ENCODE measurements around the gene PANK1. TPM values are rescaled to one million over a fixed set of nuclear protein-coding genes. Genes with fewer than 3 reads are reported as not detected.

Gene PANK1
- total RNA-seq, 1 donor from 2014 or later = 8.2 TPM

DNA sequence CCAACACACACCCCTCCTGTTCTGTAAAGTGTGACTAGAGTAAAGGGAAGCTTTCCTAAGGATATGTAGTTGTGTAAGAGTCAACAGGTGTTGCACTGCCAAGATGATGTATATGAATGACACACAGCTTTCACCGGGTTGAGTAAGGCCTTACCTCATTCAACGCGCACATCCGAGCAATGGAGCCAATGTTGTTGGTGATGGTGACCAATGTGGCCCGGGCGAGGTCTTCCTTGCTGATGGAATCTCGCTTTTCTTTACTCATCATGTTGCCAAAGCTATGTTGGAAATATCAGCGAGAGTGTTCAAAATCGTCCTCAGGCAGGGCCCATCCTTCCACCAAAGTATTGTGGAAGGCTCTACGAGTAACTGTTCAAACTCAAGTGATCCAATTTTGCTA lies 52.0 kb downstream of the PANK1 start:
- intact Hi-C loops (cut with DNase I) = no loop called here
- TF ChIP-seq, protein P1, sequence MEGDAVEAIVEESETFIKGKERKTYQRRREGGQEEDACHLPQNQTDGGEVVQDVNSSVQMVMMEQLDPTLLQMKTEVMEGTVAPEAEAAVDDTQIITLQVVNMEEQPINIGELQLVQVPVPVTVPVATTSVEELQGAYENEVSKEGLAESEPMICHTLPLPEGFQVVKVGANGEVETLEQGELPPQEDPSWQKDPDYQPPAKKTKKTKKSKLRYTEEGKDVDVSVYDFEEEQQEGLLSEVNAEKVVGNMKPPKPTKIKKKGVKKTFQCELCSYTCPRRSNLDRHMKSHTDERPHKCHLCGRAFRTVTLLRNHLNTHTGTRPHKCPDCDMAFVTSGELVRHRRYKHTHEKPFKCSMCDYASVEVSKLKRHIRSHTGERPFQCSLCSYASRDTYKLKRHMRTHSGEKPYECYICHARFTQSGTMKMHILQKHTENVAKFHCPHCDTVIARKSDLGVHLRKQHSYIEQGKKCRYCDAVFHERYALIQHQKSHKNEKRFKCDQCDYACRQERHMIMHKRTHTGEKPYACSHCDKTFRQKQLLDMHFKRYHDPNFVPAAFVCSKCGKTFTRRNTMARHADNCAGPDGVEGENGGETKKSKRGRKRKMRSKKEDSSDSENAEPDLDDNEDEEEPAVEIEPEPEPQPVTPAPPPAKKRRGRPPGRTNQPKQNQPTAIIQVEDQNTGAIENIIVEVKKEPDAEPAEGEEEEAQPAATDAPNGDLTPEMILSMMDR (IDR thresholded peaks at IDR 0.05) = no peak
- Histone ChIP-seq H3K27me3 (ENCODE audit: low read depth) (no peaks in the 10 kb centered on the region), H3K27ac (no peak overlapping the region), H3K4me1 (no peaks in the 10 kb centered on the region), H3K9me3 (no peaks in the 10 kb centered on the region), H3K36me3 (no peaks in the 10 kb centered on the region), H3K4me3 (no peak overlapping the region)
- ATAC-seq = no peak
- no peak for DNase-seq

DNA sequence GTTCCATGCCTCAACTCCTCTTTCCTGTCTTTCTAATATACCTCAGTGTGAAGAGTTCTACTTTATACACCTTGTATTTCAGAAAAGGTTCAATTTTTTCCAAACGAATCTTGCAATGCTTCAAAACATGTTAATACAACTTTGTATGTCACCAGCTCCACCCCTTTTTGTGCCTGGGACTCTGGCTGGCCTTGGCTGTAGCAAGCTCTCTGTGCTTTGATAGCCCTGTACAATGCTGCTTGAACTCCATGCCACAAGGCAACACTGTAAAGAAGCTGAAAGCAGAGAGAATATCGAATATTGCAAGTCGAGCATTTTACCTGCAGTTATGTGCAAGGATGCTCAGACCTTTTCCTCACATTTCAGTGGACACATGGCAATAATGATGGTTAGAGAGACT lies 52.5 kb downstream of the PANK1 start:
- intact Hi-C loops (cut with DNase I) = no loop called here
- Histone ChIP-seq H3K9me3 (no peaks in the 10 kb centered on the region), H3K27ac (no peak overlapping the region), H3K4me1 (no peaks in the 10 kb centered on the region), H3K36me3 (no peaks in the 10 kb centered on the region), H3K27me3 (ENCODE audit: low read depth) (no peaks in the 10 kb centered on the region), H3K4me3 (no peak overlapping the region)
- DNase-seq = no peak
- peak in 1 of 2 donors; percentile 30 for ATAC-seq
- TF ChIP-seq, protein P1 (IDR thresholded peaks at IDR 0.05) = no peak

DNA sequence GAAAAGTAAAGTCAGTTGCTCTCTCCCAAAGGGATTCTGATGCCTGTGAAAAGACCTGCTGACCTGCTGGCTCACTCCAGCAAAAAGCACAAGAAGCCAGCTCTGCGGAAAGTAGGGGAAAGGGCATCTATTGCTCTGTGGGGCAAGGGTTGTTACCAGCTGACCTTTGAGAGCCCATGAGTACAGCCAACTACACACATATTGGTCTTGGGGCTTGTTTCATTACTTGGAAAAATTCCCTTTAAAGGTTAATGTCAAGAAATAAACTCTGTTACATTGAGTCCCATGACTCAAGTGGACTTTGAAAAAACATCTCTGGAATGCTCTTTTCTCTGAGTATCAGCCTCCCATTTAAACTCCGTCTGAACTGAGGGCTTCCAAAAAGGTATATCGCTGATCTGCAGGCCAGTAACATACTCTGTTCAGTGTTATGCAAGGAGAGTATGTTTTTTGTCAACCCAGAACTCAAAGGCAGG lies 53.2 kb downstream of the PANK1 start:
- H3K27me3 ChIP-seq (ENCODE audit: low read depth) = no peaks in the 10 kb centered on the region
- no peak overlapping the region for H3K27ac ChIP-seq
- intact Hi-C loops (cut with DNase I) = no loop called here
- DNase-seq = no peak
- H3K4me1 ChIP-seq = no peaks in the 10 kb centered on the region
- TF ChIP-seq, protein P1 (IDR thresholded peaks at IDR 0.05) = no peak
- ATAC-seq = peak; percentile 82 to 86
- H3K9me3 ChIP-seq = no peaks in the 10 kb centered on the region
- no peak overlapping the region for H3K4me3 ChIP-seq
- no peaks in the 10 kb centered on the region for H3K36me3 ChIP-seq

DNA sequence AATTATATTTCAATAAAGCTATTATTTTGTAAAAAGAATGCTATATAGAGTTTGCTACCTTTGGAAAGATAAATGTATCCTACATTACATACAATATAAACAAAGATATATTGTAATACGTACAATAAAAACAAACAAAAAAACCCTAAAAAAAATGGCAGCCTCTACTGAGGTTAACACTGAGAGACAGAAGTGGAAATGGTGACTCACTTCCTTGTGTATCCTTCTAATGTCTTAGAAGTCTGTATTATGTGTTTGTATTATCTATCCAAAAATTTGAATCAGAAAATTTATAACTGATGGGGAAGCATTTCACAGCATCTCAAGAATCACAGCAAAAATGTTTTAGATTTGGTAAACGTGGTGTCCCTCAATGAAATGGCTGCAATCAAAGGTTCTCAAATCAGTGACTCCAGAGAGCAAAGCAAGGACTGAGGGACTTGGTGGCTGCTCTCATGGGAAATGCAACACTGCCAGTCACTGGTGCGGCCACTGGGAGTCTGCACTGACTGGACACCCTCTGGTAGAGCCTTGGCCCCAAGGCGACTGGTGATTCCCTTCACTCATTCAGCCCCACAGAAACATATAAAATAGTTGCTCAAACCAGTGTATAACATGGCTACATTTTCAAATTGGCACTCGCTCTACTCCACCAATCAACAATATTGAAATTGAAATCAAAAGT lies 53.8 kb downstream of the PANK1 start:
- Histone ChIP-seq H3K4me1 (no peaks in the 10 kb centered on the region), H3K36me3 (no peaks in the 10 kb centered on the region), H3K4me3 (no peak overlapping the region), H3K27me3 (ENCODE audit: low read depth) (no peaks in the 10 kb centered on the region), H3K27ac (no peak overlapping the region), H3K9me3 (no peaks in the 10 kb centered on the region)
- TF ChIP-seq, protein P1 (IDR thresholded peaks at IDR 0.05) = no peak
- ATAC-seq = peak; percentile 29 to 47
- no peak for DNase-seq
- intact Hi-C loops (cut with DNase I) = no loop called here

DNA sequence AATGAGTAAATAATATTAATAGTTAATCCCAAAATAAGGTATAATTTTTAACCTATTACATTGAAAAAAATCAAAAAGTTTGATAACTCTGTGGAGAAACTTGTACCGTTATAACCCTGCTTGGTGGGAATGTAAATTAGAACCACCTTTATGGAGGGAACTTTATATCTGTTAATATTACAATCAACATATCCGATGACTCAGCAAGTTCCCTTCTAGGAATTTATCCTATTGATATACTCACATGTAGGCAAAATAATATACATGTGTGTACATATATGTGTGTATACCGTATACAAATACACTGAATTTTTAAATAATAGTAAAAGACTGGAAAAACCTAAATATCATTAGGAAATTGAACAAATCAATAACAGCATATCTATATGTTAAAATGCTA lies 54.7 kb downstream of the PANK1 start:
- ATAC-seq = no peak
- no peak for DNase-seq
- H3K27me3 ChIP-seq (ENCODE audit: low read depth) = no peaks in the 10 kb centered on the region
- TF ChIP-seq, protein P1 (IDR thresholded peaks at IDR 0.05) = no peak
- intact Hi-C loops (cut with DNase I) = no loop called here
- H3K9me3 ChIP-seq = no peaks in the 10 kb centered on the region
- H3K4me3 ChIP-seq = no peak overlapping the region
- no peaks in the 10 kb centered on the region for H3K4me1 ChIP-seq
- H3K27ac ChIP-seq = no peak overlapping the region
- no peaks in the 10 kb centered on the region for H3K36me3 ChIP-seq

Measured in lower lobe of right lung (tissue), 2 donors.